ENCODE results near the gene DYSF.

GRCh38 chr2:71528131-71528591, 74.8 kb downstream of the DYSF start:
- no peak for TF ChIP-seq CTCF (IDR thresholded peaks at IDR 0.05)
- no peak for TF ChIP-seq EZH2 (IDR thresholded peaks at IDR 0.05; ENCODE audit: borderline replicate concordance, insufficient read depth, low read depth, low read length, poor library complexity, severe bottlenecking)

Data from B cell (primary cell).